Stomach (tissue), 4 donors: ENCODE measurements around the gene CHD3.

ENCODE experiments used
- CTCF ChIP-seq, 7 experiments: fragments of 450-650 bp in 4 of 7; fragments of 200-600 bp in 3 of 7; sonication (generic) in 3 of 7; IDR thresholded peaks; one replicate each; pipeline ENCODE4 v1.5.1; 2016 to 2019; ENCODE audit warnings: antibody characterized with exemption in 7 of 7, control low read depth in 2 of 7, mild to moderate bottlenecking in 1 of 7
- POLR2AphosphoS5 ChIP-seq, 3 donors: sonication (generic); formaldehyde crosslinking; IDR thresholded peaks; one replicate each; pipeline ENCODE4 v1.6.1; 2016; ENCODE audit warnings: antibody characterized with exemption in 3 of 3

DNA sequence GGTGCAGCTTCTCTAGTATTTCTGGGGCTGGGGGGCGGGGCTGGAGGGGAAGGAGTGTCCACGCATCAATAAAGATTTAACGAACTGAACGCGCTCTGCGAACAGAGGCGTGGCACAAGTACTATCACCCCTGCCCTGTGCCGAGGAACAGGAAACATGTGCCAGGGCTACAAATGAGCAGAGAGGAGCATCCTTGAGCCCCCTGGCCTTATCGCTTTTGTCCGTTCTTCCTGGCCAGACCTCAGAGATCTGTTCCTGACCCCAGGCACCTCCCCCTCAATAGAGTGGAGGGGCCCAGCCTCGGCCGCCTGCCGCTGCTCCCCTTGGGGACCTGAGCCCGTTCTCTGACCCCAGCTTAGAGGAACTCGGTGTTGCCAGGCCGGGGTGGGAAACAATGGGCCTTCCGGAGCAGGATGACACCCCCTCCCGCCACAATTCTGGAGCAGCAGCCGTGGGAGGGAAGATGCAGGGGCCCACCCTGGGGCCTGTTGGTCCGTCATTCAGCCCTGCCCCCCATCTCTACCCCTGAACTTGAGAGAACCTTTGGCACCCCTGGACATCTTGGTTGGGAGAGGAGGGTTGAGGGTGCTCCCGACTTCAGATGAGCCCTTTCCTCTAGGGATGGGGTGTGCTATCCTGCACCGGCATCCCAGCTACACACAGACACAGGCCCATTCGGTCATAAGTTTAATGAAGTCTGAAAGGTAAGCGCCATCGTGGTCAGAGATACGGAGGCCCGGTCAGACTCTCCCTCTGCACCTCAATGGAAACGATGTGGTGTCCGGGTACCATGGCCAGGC lies 32.4 kb upstream of the CHD3 start:
- TF ChIP-seq CTCF (IDR thresholded peaks at IDR 0.05) (no peak), POLR2AphosphoS5 (IDR thresholded peaks at IDR 0.05) (no peak)
